Osteocyte (in vitro differentiated cells): Measurements from ENCODE around the gene RCC2. TPM values are rescaled to one million over a fixed set of nuclear protein-coding genes. Genes with fewer than 3 reads are reported as not detected.

ENCODE experiments used
- DNase-seq: peaks from one replicate; pipeline ENCODE4 v3.0.0; 2021; ENCODE audit warnings: mixed read lengths; ENCODE audit not compliant: unreplicated experiment; ENCODE audit errors: extremely low spot score
- H3K27ac Mint-ChIP-seq: one replicate; pipeline ENCODE4 v1.8.0; 2021; ENCODE audit warnings: mild to moderate bottlenecking, mixed read lengths; ENCODE audit not compliant: unreplicated experiment
- H3K27me3 Mint-ChIP-seq: one replicate; pipeline ENCODE4 v1.8.0; 2021; ENCODE audit warnings: mixed read lengths; ENCODE audit not compliant: unreplicated experiment
- H3K36me3 Mint-ChIP-seq: one replicate; pipeline ENCODE4 v1.8.0; 2021; ENCODE audit warnings: mixed read lengths; ENCODE audit not compliant: unreplicated experiment
- H3K4me1 Mint-ChIP-seq: one replicate; pipeline ENCODE4 v1.8.0; 2021; ENCODE audit warnings: mixed read lengths; ENCODE audit not compliant: unreplicated experiment
- H3K4me3 Mint-ChIP-seq: one replicate; pipeline ENCODE4 v1.8.0; 2021; ENCODE audit warnings: mild to moderate bottlenecking, moderate library complexity, mixed read lengths; ENCODE audit not compliant: unreplicated experiment
- H3K9me3 Mint-ChIP-seq: one replicate; pipeline ENCODE4 v1.8.0; 2021; ENCODE audit warnings: mixed read lengths; ENCODE audit not compliant: unreplicated experiment
- CTCF ChIP-seq: fragments of 200-600 bp; sonication (generic); IDR thresholded peaks from 2 replicates; pipeline ENCODE4 v1.5.0; 2021; ENCODE audit warnings: antibody characterized with exemption, mild to moderate bottlenecking, moderate library complexity
- total RNA-seq: library from RNA; stranded (reverse); gene quantifications from 2 replicates; pipeline ENCODE4 v1.2.1, GENCODE V29; 2021

The RCC2 gene
- total RNA-seq, 1 donor from 2014 or later, result 102 TPM

GRCh38 chr1:17372955-17373354, 66.5 kb downstream of the RCC2 start:
- Mint-ChIP-seq H3K4me3 (no peak overlapping the region), H3K4me1 (peaks cover 8% of the 10 kb centered on the region), H3K36me3 (no peaks in the 10 kb centered on the region), H3K27ac (no peak overlapping the region), H3K27me3 (peaks cover 18% of the 10 kb centered on the region), H3K9me3 (no peaks in the 10 kb centered on the region)
- DNase-seq, result no peak
- no peak for TF ChIP-seq CTCF

- H3K9me3 Mint-ChIP-seq, result no peaks in the 10 kb centered on the region
- DNase-seq, result no peak
- no peaks in the 10 kb centered on the region for H3K36me3 Mint-ChIP-seq
- H3K4me3 Mint-ChIP-seq, result no peak within 1 kb of the TSS
- peaks cover 7% of the 10 kb centered on the region for H3K27me3 Mint-ChIP-seq
- TF ChIP-seq CTCF, result no peak
- H3K4me1 Mint-ChIP-seq, result peaks cover 8% of the 10 kb centered on the region
- H3K27ac Mint-ChIP-seq, result no peak within 1 kb of the TSS
Measured at GRCh38 chr1:17371896-17372295, 67.6 kb downstream of the RCC2 start, which contains the start of gene PADI6. TSS of gene PADI6 (plus strand) at chr1:17372196. CDS start at chr1:17372246, 50 bp downstream.

- Mint-ChIP-seq H3K4me3 (no peak overlapping the region), H3K36me3 (no peaks in the 10 kb centered on the region), H3K27me3 (peaks cover 4% of the 10 kb centered on the region), H3K27ac (no peak overlapping the region), H3K9me3 (no peaks in the 10 kb centered on the region), H3K4me1 (peaks cover 8% of the 10 kb centered on the region)
- TF ChIP-seq CTCF, result peak; percentile 35
- DNase-seq, result no peak
Measured at GRCh38 chr1:17370618-17371017, 68.9 kb downstream of the RCC2 start.

- Mint-ChIP-seq H3K27ac (no peak overlapping the region), H3K27me3 (peaks cover 3% of the 10 kb centered on the region)
Measured at GRCh38 chr1:17369466-17369865, 70.0 kb downstream of the RCC2 start.

GRCh38 chr1:17365293-17365692, 74.2 kb downstream of the RCC2 start:
- DNase-seq, result no peak
- TF ChIP-seq CTCF, result no peak
- Mint-ChIP-seq H3K4me1 (peaks cover 8% of the 10 kb centered on the region), H3K27ac (no peak overlapping the region), H3K27me3 (peaks cover 8% of the 10 kb centered on the region), H3K36me3 (no peaks in the 10 kb centered on the region), H3K4me3 (no peak overlapping the region), H3K9me3 (no peaks in the 10 kb centered on the region)

More at GRCh38 chr1:17369466-17369865, 70.0 kb downstream of the RCC2 start:
- peaks cover 8% of the 10 kb centered on the region for H3K4me1 Mint-ChIP-seq
- H3K4me3 Mint-ChIP-seq, result no peak overlapping the region
- TF ChIP-seq CTCF, result no peak
- no peaks in the 10 kb centered on the region for H3K9me3 Mint-ChIP-seq
- DNase-seq, result no peak
- no peaks in the 10 kb centered on the region for H3K36me3 Mint-ChIP-seq
